Urinary bladder (tissue), 4 donors: ENCODE data around the gene CDK3. TPM values are rescaled to one million over a fixed set of nuclear protein-coding genes. Genes with fewer than 3 reads are reported as not detected.
A peak's percentile ranks its signal among the peaks of the same experiment; 100 is the strongest.
"Not testable (repeated sequence)": the region's sequence is repeated elsewhere in the genome, so short reads cannot be mapped to it uniquely, and the experiment has no call there.

Source experiments
- DNase-seq: peaks from one replicate; pipeline ENCODE4 v3.0.0-alpha.2; 2015; ENCODE audit errors: extremely low spot score
- H3K27ac ChIP-seq: one replicate; pipeline ENCODE4 v1.5.1; 2013; ENCODE audit warnings: low read depth, mild to moderate bottlenecking, moderate library complexity
- H3K36me3 ChIP-seq: one replicate; pipeline ENCODE4 v1.6.1; 2013; ENCODE audit warnings: mild to moderate bottlenecking, moderate library complexity; ENCODE audit not compliant: insufficient read depth
- H3K4me1 ChIP-seq: one replicate; pipeline ENCODE4 v1.6.1; 2013; ENCODE audit warnings: mild to moderate bottlenecking, moderate library complexity; ENCODE audit not compliant: insufficient read depth
- H3K4me3 ChIP-seq: one replicate; pipeline ENCODE4 v1.5.1; 2013; ENCODE audit warnings: low read depth, low read length
- WGBS: extraction: QIAGEN DNeasy Blood & Tissue Kit; methylation state at CpG from one replicate; pipeline ENCODE4 v1.1.7; 2013; 5-methylcytosine and 5-hydroxymethylcytosine counted together
- polyA plus RNA-seq: library from polyadenylated mRNA; stranded (reverse); fragments of 200-250 nt; gene quantifications from one replicate; pipeline ENCODE4 v1.2.3, GENCODE V29; 2013
- total RNA-seq: library from RNA; depleted of rRNA; stranded (reverse); fragments of >200 nt; gene quantifications from one replicate; pipeline ENCODE4 v1.2.3, GENCODE V29; 2014
- donor health status: healthy with polysubstance abuse.
- donor health status: healthy.

CDK3 gene
- total and polyA plus RNA-seq, 2 donors: 3.5 to 4.9 TPM

GRCh38 chr17:76027159-76027839, 26.6 kb downstream of the CDK3 start, which contains the start of gene EVPL:
TSS of gene EVPL (minus strand) at chr17:76027306. CDS start at chr17:76027198, 108 bp downstream.
- Histone ChIP-seq H3K4me3 (peak within 1 kb of the TSS; percentile 16), H3K36me3 (no peaks in the 10 kb centered on the region), H3K4me1 (no peaks in the 10 kb centered on the region), H3K27ac (peak within 1 kb of the TSS; percentile 69)
- peak; percentile 59 for DNase-seq
- 84% methylated on average over 24 of the region's 24 CpGs for WGBS

- WGBS: 87% methylated on average over 20 of the region's 20 CpGs
- no peak for DNase-seq
- no peak overlapping the region for H3K4me3 ChIP-seq
- no peaks in the 10 kb centered on the region for H3K4me1 ChIP-seq
- H3K27ac ChIP-seq: no peak overlapping the region
- H3K36me3 ChIP-seq: no peaks in the 10 kb centered on the region
Measured at GRCh38 chr17:76032073-76032779, 31.6 kb downstream of the CDK3 start.

- Histone ChIP-seq H3K4me3 (no peak overlapping the region), H3K36me3 (no peaks in the 10 kb centered on the region), H3K4me1 (no peaks in the 10 kb centered on the region), H3K27ac (no peak overlapping the region)
- WGBS: 96% methylated on average over 5 of the region's 5 CpGs
- no peak for DNase-seq
Measured at GRCh38 chr17:76032780-76033108, 32.1 kb downstream of the CDK3 start.

DNA sequence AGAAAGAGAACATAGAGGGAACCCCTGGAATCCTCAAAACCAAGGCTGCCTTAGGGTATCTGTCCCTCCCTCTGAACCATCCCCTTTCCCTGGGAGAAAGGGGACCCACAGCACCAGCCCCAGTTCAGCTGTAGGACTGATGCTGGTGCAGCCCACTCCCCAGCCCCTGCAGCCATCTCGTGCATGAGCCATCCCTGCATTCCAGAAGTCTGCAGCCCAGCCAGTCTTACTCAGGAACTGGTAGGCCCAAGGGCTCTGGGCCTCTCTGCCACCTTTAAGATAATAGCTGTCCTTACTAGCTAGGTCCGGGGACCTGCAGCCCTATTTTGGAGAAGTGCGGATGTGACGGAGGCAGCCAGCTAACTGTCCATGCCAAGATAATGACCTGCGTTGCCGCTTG, 32.5 kb downstream of the CDK3 start:
- no peaks in the 10 kb centered on the region for H3K36me3 ChIP-seq
- WGBS: 97% methylated on average over 6 of the region's 6 CpGs
- no peaks in the 10 kb centered on the region for H3K4me1 ChIP-seq
- DNase-seq: no peak
- H3K4me3 ChIP-seq: no peak overlapping the region
- no peak overlapping the region for H3K27ac ChIP-seq

DNA sequence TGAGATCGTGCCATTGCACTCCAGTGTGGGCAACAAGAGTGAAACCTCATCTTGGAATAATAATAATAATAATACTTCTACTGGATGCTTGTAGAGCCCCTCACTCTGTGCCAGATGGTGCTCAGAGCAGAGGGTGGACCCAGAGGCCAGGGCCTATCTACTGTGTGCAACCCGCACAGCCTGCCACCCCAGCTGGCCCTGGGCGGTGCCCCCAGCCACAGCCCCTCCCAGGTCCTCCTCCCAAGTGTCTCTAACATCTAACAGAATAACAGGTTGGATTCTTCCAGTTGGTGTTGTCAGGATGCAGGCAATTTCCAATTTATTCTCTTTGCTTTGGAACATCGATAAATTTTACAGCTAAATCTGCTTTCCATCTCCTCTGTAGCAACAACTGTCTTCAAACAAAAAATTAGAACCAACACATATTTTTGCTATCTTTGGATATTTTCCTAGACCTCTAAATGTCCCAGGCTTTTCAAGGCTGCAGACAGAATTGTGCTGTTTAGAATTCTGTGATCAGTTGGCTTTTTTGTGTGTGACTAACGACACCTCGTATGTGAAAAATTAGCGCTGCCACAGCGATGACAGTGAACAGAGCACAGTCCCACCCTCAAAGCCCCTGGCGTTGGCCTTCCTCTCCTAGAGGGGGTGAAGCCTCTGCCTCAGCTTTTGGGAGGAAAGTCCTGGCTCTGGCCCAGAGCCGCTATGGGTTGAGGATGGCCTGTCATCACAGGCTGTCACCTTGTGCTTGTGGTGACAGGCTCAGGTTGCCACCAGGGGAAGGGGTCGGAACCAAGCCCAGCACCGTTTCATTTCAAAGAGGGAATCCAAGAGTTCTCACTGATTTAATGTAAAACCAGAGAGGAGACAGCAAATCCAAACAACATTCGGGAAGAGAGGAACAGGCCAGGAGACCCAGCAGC, 34.0 kb downstream of the CDK3 start:
- 47% methylated on average over 13 of the region's 13 CpGs for WGBS
- no peak overlapping the region for H3K27ac ChIP-seq
- DNase-seq: no peak

DNA sequence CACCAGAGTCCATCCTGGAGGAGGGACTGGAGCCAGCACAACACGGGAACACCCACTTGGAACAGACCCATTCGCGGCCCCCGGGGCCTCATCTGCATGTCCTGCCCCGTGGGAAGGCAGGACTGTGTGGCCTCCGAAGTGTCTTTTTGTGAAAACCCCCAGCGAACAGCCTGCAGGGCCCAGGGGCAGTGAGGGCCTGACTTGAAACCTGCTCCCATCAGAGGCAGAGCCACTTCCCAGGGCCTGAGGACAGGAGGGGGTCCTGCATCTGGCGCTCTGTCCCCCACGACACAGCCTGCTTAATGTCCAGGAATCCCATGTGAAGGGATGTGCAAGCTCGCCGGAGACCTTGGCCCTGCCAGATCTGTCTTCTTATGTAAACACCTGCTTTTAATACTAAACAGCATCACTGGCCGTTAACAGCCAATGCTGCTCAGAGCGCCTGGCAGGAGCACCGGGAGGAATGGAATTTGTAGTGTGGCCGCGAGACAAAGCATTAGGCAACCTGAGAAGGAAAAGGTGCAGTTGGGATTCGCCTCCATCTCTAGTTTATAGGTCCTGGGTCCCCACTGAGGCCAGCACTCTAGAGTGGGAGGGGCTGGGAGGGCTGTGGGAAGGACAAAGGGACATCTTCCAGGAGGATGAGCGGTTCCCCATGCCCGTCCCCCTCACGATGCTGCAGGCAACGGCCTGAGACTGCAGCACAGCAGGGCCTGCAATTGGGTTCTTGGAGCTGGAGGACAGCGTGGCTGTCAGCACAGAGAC, 36.0 kb downstream of the CDK3 start:
- DNase-seq: no peak
- WGBS: 29% methylated on average over 22 of the region's 22 CpGs
- Histone ChIP-seq H3K27ac (no peak overlapping the region), H3K36me3 (peaks cover 7% of the 10 kb centered on the region), H3K4me1 (no peaks in the 10 kb centered on the region), H3K4me3 (no peak overlapping the region)

More for the DNA sequence above, 34.0 kb downstream of the CDK3 start:
- no peak overlapping the region for H3K4me3 ChIP-seq
- H3K4me1 ChIP-seq: no peaks in the 10 kb centered on the region
- H3K36me3 ChIP-seq: no peaks in the 10 kb centered on the region

- 63% methylated on average over 3 of the region's 3 CpGs for WGBS
Measured at GRCh38 chr17:76038050-76038449, 37.4 kb downstream of the CDK3 start.

GRCh38 chr17:76039121-76039520, 38.5 kb downstream of the CDK3 start:
- WGBS: 65% methylated on average over 6 of the region's 6 CpGs
- no peaks in the 10 kb centered on the region for H3K4me1 ChIP-seq
- H3K36me3 ChIP-seq: peaks cover 7% of the 10 kb centered on the region
- H3K27ac ChIP-seq: no peak overlapping the region
- no peak overlapping the region for H3K4me3 ChIP-seq
- no peak for DNase-seq

More at GRCh38 chr17:76038050-76038449, 37.4 kb downstream of the CDK3 start:
- H3K4me1 ChIP-seq: no peaks in the 10 kb centered on the region
- H3K36me3 ChIP-seq: peaks cover 7% of the 10 kb centered on the region
- no peak overlapping the region for H3K27ac ChIP-seq
- DNase-seq: no peak
- H3K4me3 ChIP-seq: no peak overlapping the region

DNA sequence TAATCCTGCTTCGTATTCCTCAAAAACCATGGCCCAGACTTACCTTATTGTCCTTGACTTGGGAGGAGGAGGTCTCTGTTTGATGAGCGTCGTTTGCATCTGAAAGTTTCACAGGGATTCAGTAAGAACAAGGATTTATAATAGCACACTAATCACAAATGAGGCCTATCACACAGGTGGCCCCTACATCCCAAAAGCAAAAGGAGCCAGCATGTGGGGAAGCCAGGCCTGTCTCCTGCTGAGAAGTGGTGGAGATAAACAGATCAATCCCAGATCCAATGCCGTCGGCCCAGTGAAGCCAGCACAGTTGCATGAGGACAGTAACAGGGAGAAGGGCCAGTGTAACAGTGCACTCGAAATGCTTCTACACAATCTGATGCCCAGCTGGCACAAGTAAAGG, 39.7 kb downstream of the CDK3 start:
- Histone ChIP-seq H3K4me1 (no peaks in the 10 kb centered on the region), H3K27ac (no peak overlapping the region), H3K36me3 (peaks cover 7% of the 10 kb centered on the region), H3K4me3 (no peak overlapping the region)
- no peak for DNase-seq
- WGBS: 79% methylated on average over 6 of the region's 6 CpGs

DNA sequence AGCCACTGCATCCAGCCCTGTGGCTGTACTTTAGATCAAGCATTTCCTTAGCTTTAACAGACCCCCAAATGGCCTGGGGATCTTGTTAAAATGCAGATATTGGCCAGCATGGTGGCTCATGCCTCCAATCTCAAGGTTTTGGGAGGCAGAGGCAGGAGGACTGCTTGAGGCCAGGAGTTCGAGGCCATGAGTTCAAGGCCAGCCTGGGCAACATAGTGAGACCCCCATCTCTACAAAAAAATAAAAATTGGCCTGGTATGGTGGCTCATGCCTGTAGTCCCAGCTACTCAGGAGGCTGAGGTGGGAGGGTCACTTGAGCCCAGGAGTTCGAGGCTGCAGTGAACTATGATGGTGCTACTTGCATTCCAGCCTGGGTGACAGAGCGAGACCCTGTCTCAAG, 42.2 kb downstream of the CDK3 start:
- not testable (repeated sequence) for H3K36me3 ChIP-seq, DNase-seq, H3K4me1 ChIP-seq, H3K4me3 ChIP-seq, H3K27ac ChIP-seq
- 99% methylated on average over 3 of the region's 3 CpGs for WGBS

DNA sequence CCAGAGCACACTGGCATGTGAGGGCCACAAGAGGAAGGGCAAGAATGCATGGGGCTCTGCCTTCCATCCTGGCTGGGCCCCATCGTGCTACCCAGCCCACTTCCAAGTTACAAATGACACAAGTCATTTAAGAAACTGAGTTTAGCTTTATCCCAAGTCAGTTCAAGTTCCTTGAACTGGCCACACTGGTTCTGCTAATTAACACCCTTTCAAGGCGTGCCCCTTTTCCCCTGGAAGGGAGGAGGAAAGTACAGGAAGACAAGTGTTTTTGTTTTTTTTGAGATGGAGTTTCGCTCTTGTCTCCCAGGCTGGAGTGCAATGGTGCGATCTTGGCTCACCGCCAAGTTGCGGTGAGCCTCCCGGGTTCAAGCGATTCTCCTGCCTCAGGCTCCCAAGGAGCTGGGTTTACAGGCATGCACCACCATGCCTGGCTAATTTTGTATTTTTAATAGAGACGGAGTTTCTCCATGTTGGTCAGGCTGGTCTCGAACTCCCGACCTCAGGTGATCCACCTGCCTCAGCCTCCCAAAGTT, 43.9 kb downstream of the CDK3 start:
- H3K4me3 ChIP-seq, H3K36me3 ChIP-seq, H3K4me1 ChIP-seq, DNase-seq, H3K27ac ChIP-seq: not testable (repeated sequence)
- WGBS: 84% methylated on average over 11 of the region's 11 CpGs

- no peak overlapping the region for H3K27ac ChIP-seq
- peak; percentile 47 for DNase-seq
- H3K4me3 ChIP-seq: no peak overlapping the region
- WGBS: 82% methylated on average over 8 of the region's 8 CpGs
- H3K4me1 ChIP-seq: no peaks in the 10 kb centered on the region
- peaks cover 6% of the 10 kb centered on the region for H3K36me3 ChIP-seq
Measured at GRCh38 chr17:76046064-76046463, 45.4 kb downstream of the CDK3 start.
